Neural cell (in vitro differentiated cells): Measurements from ENCODE around the gene TRMT11. TPM values are rescaled to one million over a fixed set of nuclear protein-coding genes. Genes with fewer than 3 reads are reported as not detected.

ENCODE experiments used
- H2AFZ ChIP-seq: fragments of 200-600, 300-800 bp; sonication (generic), shearing (Covaris generic); 2 replicates; pipeline ENCODE4 v1.6.0; 2014; ENCODE audit warnings: low read depth, mild to moderate bottlenecking, antibody characterized with exemption, low read length, moderate library complexity
- H3F3A ChIP-seq: fragments of 200-600 bp; shearing (Covaris generic); 2 replicates; pipeline ENCODE4 v1.6.1; 2016; ENCODE audit warnings: mild to moderate bottlenecking, moderate library complexity, mixed read lengths, antibody characterized with exemption, low read length; ENCODE audit not compliant: insufficient read depth, poor library complexity, severe bottlenecking
- H3K27ac ChIP-seq: fragments of 200-600, 300-800 bp; sonication (generic), shearing (Covaris generic); 2 replicates; pipeline ENCODE4 v1.5.1; 2014; ENCODE audit warnings: mild to moderate bottlenecking, low read length, moderate library complexity
- H3K27me3 ChIP-seq: fragments of 300-800, 200-600 bp; sonication (generic), shearing (Covaris generic); 2 replicates; pipeline ENCODE4 v1.6.0; 2014; ENCODE audit warnings: mild to moderate bottlenecking, low read depth, low read length, moderate library complexity; ENCODE audit not compliant: insufficient read depth
- H3K36me3 ChIP-seq: fragments of 300-800, 200-600 bp; sonication (generic), shearing (Covaris generic); 2 replicates; pipeline ENCODE4 v1.5.1; 2014; ENCODE audit warnings: mild to moderate bottlenecking, antibody characterized with exemption, low read length, moderate library complexity; ENCODE audit not compliant: insufficient read depth
- H3K4me2 ChIP-seq: fragments of 300-800, 200-600 bp; sonication (generic), shearing (Covaris generic); 2 replicates; pipeline ENCODE4 v1.6.0; 2014; ENCODE audit warnings: mild to moderate bottlenecking, low read length
- H3K4me3 ChIP-seq: fragments of 300-800, 200-600 bp; sonication (generic), shearing (Covaris generic); 2 replicates; pipeline ENCODE4 v1.5.1; 2014; ENCODE audit warnings: mild to moderate bottlenecking, low read length, moderate library complexity
- H3K79me2 ChIP-seq: fragments of 200-600 bp; shearing (Covaris generic); replicated peaks from 2 replicates; pipeline ENCODE4 v1.6.0; 2014; ENCODE audit warnings: mild to moderate bottlenecking, low read length, moderate library complexity; ENCODE audit not compliant: insufficient read depth
- H3K9ac ChIP-seq: fragments of 300-800, 200-600 bp; sonication (generic), shearing (Covaris generic); 2 replicates; pipeline ENCODE4 v1.6.1; 2016; ENCODE audit warnings: mild to moderate bottlenecking, low read length, mixed read lengths
- H3K9me2 ChIP-seq: fragments of 200-600 bp; shearing (Covaris generic); 2 replicates; pipeline ENCODE4 v1.6.1; 2016; ENCODE audit warnings: mild to moderate bottlenecking, low read length, mixed read lengths; ENCODE audit not compliant: insufficient read depth
- H3K9me3 ChIP-seq: fragments of 200-600, 300-800 bp; sonication (generic), shearing (Covaris generic); 2 replicates; pipeline ENCODE4 v1.6.1; 2016; ENCODE audit warnings: mild to moderate bottlenecking, mixed run types, low read length, moderate library complexity, mixed read lengths
- H4K20me1 ChIP-seq: fragments of 200-600 bp; shearing (Covaris generic); 2 replicates; pipeline ENCODE4 v1.6.1; 2016; ENCODE audit warnings: mild to moderate bottlenecking, mixed run types; ENCODE audit not compliant: insufficient read depth
- CTCF ChIP-seq: fragments of 450-650 bp; IDR thresholded peaks from 2 replicates; pipeline ENCODE4 v1.5.1; 2014; ENCODE audit warnings: antibody characterized with exemption, mild to moderate bottlenecking, moderate library complexity; ENCODE audit not compliant: poor library complexity, severe bottlenecking
- EP300 ChIP-seq: fragments of 450-650 bp; conservative IDR thresholded peaks from 2 replicates; pipeline ENCODE4 v1.6.1; 2014; ENCODE audit warnings: antibody characterized with exemption, mild to moderate bottlenecking, moderate library complexity; ENCODE audit not compliant: poor library complexity, severe bottlenecking
- EZH2 ChIP-seq: fragments of 200-600, 300-800 bp; shearing (Covaris generic), sonication (generic); IDR thresholded peaks from 2 replicates; pipeline ENCODE4 v1.6.1; 2014; ENCODE audit warnings: antibody characterized with exemption, low read length, borderline replicate concordance, mild to moderate bottlenecking; ENCODE audit not compliant: insufficient read depth, poor library complexity, severe bottlenecking
- MXI1 ChIP-seq: fragments of 450-650 bp; conservative IDR thresholded peaks from 2 replicates; pipeline ENCODE4 v1.6.1; 2014; ENCODE audit warnings: antibody characterized with exemption, mild to moderate bottlenecking; ENCODE audit not compliant: poor library complexity, severe bottlenecking
- POLR2AphosphoS5 ChIP-seq: IDR thresholded peaks from 2 replicates; pipeline ENCODE4 v1.6.1; 2012
- RAD21 ChIP-seq: fragments of 450-650 bp; conservative IDR thresholded peaks from 2 replicates; pipeline ENCODE4 v1.6.1; 2014; ENCODE audit warnings: antibody characterized with exemption, mild to moderate bottlenecking, moderate library complexity
- SMC3 ChIP-seq: fragments of 450-650 bp; conservative IDR thresholded peaks from 2 replicates; pipeline ENCODE4 v1.6.1; 2014; ENCODE audit warnings: antibody characterized with exemption, mild to moderate bottlenecking, moderate library complexity; ENCODE audit not compliant: poor library complexity
- TAF1 ChIP-seq: IDR thresholded peaks from 2 replicates; pipeline ENCODE4 v1.6.1; 2012; ENCODE audit warnings: low read depth
- polyA plus RNA-seq: library from polyadenylated mRNA; depleted of rRNA; stranded (reverse); fragments of >200 nt; gene quantifications from 2 replicates; pipeline ENCODE4 v1.2.3, GENCODE V29; 2014
- TF ChIP-seq, protein P1 (sequence below): IDR thresholded peaks from 2 replicates; pipeline ENCODE4 v1.6.1; 2012; ENCODE audit warnings: borderline replicate concordance

TRMT11 gene
- polyA plus RNA-seq, 1 donor from 2014 or later, result 37.6 TPM

GRCh38 chr6:126002755-126003679 is 16.7 kb downstream of the TRMT11 start:
- Histone ChIP-seq H3K9ac (no peak overlapping the region), H3K36me3 (no peaks in the 10 kb centered on the region), H3K79me2 (no peaks in the 10 kb centered on the region), H3K27me3 (no peaks in the 10 kb centered on the region), H3K9me3 (no peaks in the 10 kb centered on the region), H4K20me1 (no peaks in the 10 kb centered on the region), H3K4me2 (no peak overlapping the region), H2AFZ (no peak overlapping the region), H3F3A (no peaks in the 10 kb centered on the region), H3K27ac (no peak overlapping the region), H3K9me2 (no peaks in the 10 kb centered on the region), H3K4me3 (no peak overlapping the region)
- TF ChIP-seq EP300, result no peak

- TF ChIP-seq EP300, result no peak
- no peak for TF ChIP-seq EZH2
- TF ChIP-seq MXI1, result no peak
- no peak for TF ChIP-seq SMC3
- TF ChIP-seq, protein P1, sequence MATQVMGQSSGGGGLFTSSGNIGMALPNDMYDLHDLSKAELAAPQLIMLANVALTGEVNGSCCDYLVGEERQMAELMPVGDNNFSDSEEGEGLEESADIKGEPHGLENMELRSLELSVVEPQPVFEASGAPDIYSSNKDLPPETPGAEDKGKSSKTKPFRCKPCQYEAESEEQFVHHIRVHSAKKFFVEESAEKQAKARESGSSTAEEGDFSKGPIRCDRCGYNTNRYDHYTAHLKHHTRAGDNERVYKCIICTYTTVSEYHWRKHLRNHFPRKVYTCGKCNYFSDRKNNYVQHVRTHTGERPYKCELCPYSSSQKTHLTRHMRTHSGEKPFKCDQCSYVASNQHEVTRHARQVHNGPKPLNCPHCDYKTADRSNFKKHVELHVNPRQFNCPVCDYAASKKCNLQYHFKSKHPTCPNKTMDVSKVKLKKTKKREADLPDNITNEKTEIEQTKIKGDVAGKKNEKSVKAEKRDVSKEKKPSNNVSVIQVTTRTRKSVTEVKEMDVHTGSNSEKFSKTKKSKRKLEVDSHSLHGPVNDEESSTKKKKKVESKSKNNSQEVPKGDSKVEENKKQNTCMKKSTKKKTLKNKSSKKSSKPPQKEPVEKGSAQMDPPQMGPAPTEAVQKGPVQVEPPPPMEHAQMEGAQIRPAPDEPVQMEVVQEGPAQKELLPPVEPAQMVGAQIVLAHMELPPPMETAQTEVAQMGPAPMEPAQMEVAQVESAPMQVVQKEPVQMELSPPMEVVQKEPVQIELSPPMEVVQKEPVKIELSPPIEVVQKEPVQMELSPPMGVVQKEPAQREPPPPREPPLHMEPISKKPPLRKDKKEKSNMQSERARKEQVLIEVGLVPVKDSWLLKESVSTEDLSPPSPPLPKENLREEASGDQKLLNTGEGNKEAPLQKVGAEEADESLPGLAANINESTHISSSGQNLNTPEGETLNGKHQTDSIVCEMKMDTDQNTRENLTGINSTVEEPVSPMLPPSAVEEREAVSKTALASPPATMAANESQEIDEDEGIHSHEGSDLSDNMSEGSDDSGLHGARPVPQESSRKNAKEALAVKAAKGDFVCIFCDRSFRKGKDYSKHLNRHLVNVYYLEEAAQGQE, result no peak
- no peak for TF ChIP-seq TAF1
- TF ChIP-seq POLR2AphosphoS5, result no peak
- TF ChIP-seq CTCF, result no peak
- TF ChIP-seq RAD21, result no peak
- Histone ChIP-seq H3K9me2 (no peaks in the 10 kb centered on the region), H3K27me3 (no peaks in the 10 kb centered on the region), H3F3A (no peaks in the 10 kb centered on the region), H3K27ac (no peak overlapping the region), H2AFZ (no peak overlapping the region), H3K9ac (no peak overlapping the region), H3K36me3 (peaks cover 5% of the 10 kb centered on the region), H4K20me1 (no peaks in the 10 kb centered on the region), H3K4me2 (no peak overlapping the region), H3K9me3 (no peaks in the 10 kb centered on the region), H3K4me3 (no peak overlapping the region), H3K79me2 (no peaks in the 10 kb centered on the region)
Observed at GRCh38 chr6:126007800-126008199, 21.5 kb downstream of the TRMT11 start.
